GM19025 (cell line): ENCODE data around the gene PCDHGA12.

Experiments used
- ATAC-seq: cut with Tn5 transposase; IDR thresholded peaks from one replicate; pipeline ENCODE4 v1.9.1; 2021; ENCODE audit warnings: mild to moderate bottlenecking, low read depth, moderate library complexity; ENCODE audit not compliant: unreplicated experiment

The PCDHGA12 gene

GRCh38 chr5:141437221-141437620 lies 6.9 kb downstream of the PCDHGA12 start:
- no peak for ATAC-seq

- no peak for ATAC-seq
Observed at GRCh38 chr5:141439411-141440141, 9.3 kb downstream of the PCDHGA12 start.

- no peak for ATAC-seq
Observed at GRCh38 chr5:141440341-141440740, 10.0 kb downstream of the PCDHGA12 start.

GRCh38 chr5:141441571-141442170 lies 11.4 kb downstream of the PCDHGA12 start:
- no peak for ATAC-seq

- no peak for ATAC-seq
Observed at GRCh38 chr5:141465351-141465750, 35.0 kb downstream of the PCDHGA12 start.

- peak; percentile 97 for ATAC-seq
Observed at GRCh38 chr5:141475625-141476131, 45.4 kb downstream of the PCDHGA12 start, which contains the start of gene PCDHGC3. TSS of gene PCDHGC3 (plus strand) at chr5:141475966. CDS start at chr5:141476117, 151 bp downstream.

GRCh38 chr5:141476132-141476911 lies 46.0 kb downstream of the PCDHGA12 start:
- ATAC-seq: peak; percentile 19

- no peak for ATAC-seq
Observed at GRCh38 chr5:141477044-141477575, 46.8 kb downstream of the PCDHGA12 start.

- ATAC-seq: no peak
Observed at GRCh38 chr5:141477815-141478214, 47.5 kb downstream of the PCDHGA12 start.

GRCh38 chr5:141478321-141478945 lies 48.1 kb downstream of the PCDHGA12 start:
- no peak for ATAC-seq

- no peak for ATAC-seq
Observed at GRCh38 chr5:141479776-141480175, 49.5 kb downstream of the PCDHGA12 start.
